ENCODE results near the gene TATDN3.

GRCh38 chr1:212781225-212781624 is 10.5 kb upstream of the TATDN3 start:
- TF ChIP-seq EZH2 (IDR thresholded peaks at IDR 0.05; ENCODE audit: low read length) (no peak), CTCF (optimal IDR thresholded peaks at IDR 0.05 in 1 of 3, IDR thresholded peaks at IDR 0.05 in 1 of 3, conservative IDR thresholded peaks at IDR 0.05 in 1 of 3; ENCODE audit: extremely low read depth in 1 of 3, insufficient read depth in 2 of 3, low read length in 3 of 3) (no peak)
